GM12878 (cell line): ENCODE measurements around the gene NECAB2. TPM values are rescaled to one million over a fixed set of nuclear protein-coding genes. Genes with fewer than 3 reads are reported as not detected.

Source experiments
- ATAC-seq: fragments of 200-7000 bp; cut with Tn5 transposase; 3 replicates; pipeline ENCODE4 v1.9.1; 2020; ENCODE audit warnings: mild to moderate bottlenecking, moderate library complexity
- BruUV-seq: library from RNA; stranded (reverse); fragments of 400-500 nt; replicated peaks from 2 replicates; lab custom pipeline; 2021; lab: Mats Ljungman, UMichigan
- CTCF ChIA-PET: fragments of 300-600 bp; sonication (Branson Sonifier 250); formaldehyde crosslinking; extraction: SDS; loops from one replicate; lab custom pipeline; 2021; ENCODE audit warnings: inconsistent platforms; lab: Yijun Ruan, JAX
- POLR2A ChIA-PET: fragments of 350-600 bp; formaldehyde crosslinking; extraction: SDS; loops from one replicate; lab custom pipeline; 2021; ENCODE audit warnings: inconsistent platforms; lab: Charles Lee
- RAD21 ChIA-PET: fragments of 300-600 bp; sonication (Branson Sonifier 250); formaldehyde crosslinking; loops from one replicate; lab custom pipeline; 2023; ENCODE audit warnings: antibody characterized with exemption; ENCODE audit not compliant: unreplicated experiment; lab: Charles Lee
- SMC1A ChIA-PET: fragments of 300-600 bp; sonication (Branson Sonifier 250); formaldehyde crosslinking; loops from one replicate; lab custom pipeline; 2023; ENCODE audit not compliant: unreplicated experiment, uncharacterized antibody; lab: Charles Lee
- DNase-seq: peaks from one replicate; pipeline ENCODE4 v3.0.0-alpha.2; 2011; ENCODE audit warnings: low read depth, low spot score
- FAIRE-seq: peaks from 3 replicates; lab custom pipeline; 2011; peaks lifted over from hg19 to GRCh38; lab: Jason Lieb, UNC
- H2AFZ ChIP-seq: 2 replicates; pipeline ENCODE4 v1.6.0; 2011; ENCODE audit warnings: low read depth, low read length, control low read depth; ENCODE audit not compliant: control insufficient read depth
- H3K27ac ChIP-seq: 2 replicates; pipeline ENCODE4 v1.5.1; 2011; ENCODE audit warnings: control low read depth; ENCODE audit not compliant: control insufficient read depth, insufficient read depth
- H3K27me3 ChIP-seq, 2 experiments: replicated peaks in 1 of 2; 2 replicates each; pipeline versions ENCODE4 v1.6.0 to v1.6.1; 2011; ENCODE audit warnings: low read length in 1 of 2; ENCODE audit not compliant: control insufficient read depth in 2 of 2, insufficient read depth in 2 of 2
- H3K36me3 ChIP-seq, 2 experiments: 2 replicates each; pipeline ENCODE4 v1.5.1; 2011; ENCODE audit warnings: low read length in 1 of 2; ENCODE audit not compliant: control insufficient read depth in 2 of 2, insufficient read depth in 2 of 2
- H3K4me1 ChIP-seq: 2 replicates; pipeline ENCODE4 v1.6.1; 2011; ENCODE audit warnings: mild to moderate bottlenecking, low read length, moderate library complexity, mixed read lengths; ENCODE audit not compliant: control insufficient read depth, insufficient read depth
- H3K4me2 ChIP-seq: 2 replicates; pipeline ENCODE4 v1.6.0; 2011; ENCODE audit warnings: control low read depth; ENCODE audit not compliant: control insufficient read depth, insufficient read depth
- H3K4me3 ChIP-seq: fragments of 200-600 bp; sonication (generic); 2 replicates; pipeline ENCODE4 v1.5.1; 2016
- H3K79me2 ChIP-seq: 2 replicates; pipeline ENCODE4 v1.6.0; 2011; ENCODE audit warnings: low read length; ENCODE audit not compliant: control insufficient read depth, insufficient read depth
- H3K9ac ChIP-seq: 2 replicates; pipeline ENCODE4 v1.8.0; 2011; ENCODE audit warnings: low read length, control low read depth, mixed read lengths; ENCODE audit not compliant: control insufficient read depth, insufficient read depth
- H3K9me3 ChIP-seq: replicated peaks from 3 replicates; pipeline ENCODE4 v1.5.1; 2011; ENCODE audit warnings: mild to moderate bottlenecking, low read length; ENCODE audit not compliant: control insufficient read depth, insufficient read depth
- H4K20me1 ChIP-seq: 2 replicates; pipeline ENCODE4 v1.6.0; 2011; ENCODE audit not compliant: control insufficient read depth, insufficient read depth
- NFYA ChIP-seq: IDR thresholded peaks from 2 replicates; pipeline ENCODE4 v1.6.1; 2011; ENCODE audit warnings: low read depth, mild to moderate bottlenecking, low read length, improper control_type of control experiment, borderline replicate concordance
- PAX8 ChIP-seq: fragments of 450-650 bp; IDR thresholded peaks from 2 replicates; pipeline ENCODE4 v1.6.1; 2017; ENCODE audit warnings: mild to moderate bottlenecking, moderate library complexity
- TBL1XR1 ChIP-seq: IDR thresholded peaks from 2 replicates; pipeline ENCODE4 v1.6.1; 2012; ENCODE audit warnings: low read depth, low read length, improper control_type of control experiment
- ZNF24 ChIP-seq: fragments of 450-650 bp; IDR thresholded peaks from 2 replicates; pipeline ENCODE4 v1.6.1; 2017; ENCODE audit warnings: antibody characterized with exemption, mild to moderate bottlenecking
- ZZZ3 ChIP-seq: IDR thresholded peaks from 2 replicates; pipeline ENCODE4 v1.6.1; 2011; ENCODE audit warnings: low read depth; ENCODE audit not compliant: control insufficient read depth, insufficient read length
- WGBS: methylation state at CpG from one replicate; pipeline ENCODE4 v1.1.6; 2016; ENCODE audit warnings: low lambda C conversion rate; ENCODE audit not compliant: insufficient replicate concordance, insufficient coverage; ENCODE audit errors: missing lambda C conversion rate; 5-methylcytosine and 5-hydroxymethylcytosine counted together
- in situ Hi-C: fragments of 300-500 bp; cut with MboI; formaldehyde crosslinking; loops from 9 replicates; pipeline ENCODE4 v1.14.3; 2018; ENCODE audit warnings: mixed read lengths
- intact Hi-C: fragments of 100-400 bp; cut with micrococcal nuclease; formaldehyde crosslinking; loops from one replicate; pipeline ENCODE4 v1.14.2; 2022; ENCODE audit not compliant: unreplicated experiment
- polyA plus RNA-seq, 11 experiments: library from polyadenylated mRNA; depleted of rRNA in 4 of 11; unstranded in 6 of 11; stranded (reverse) in 5 of 11; fragments of >200 nt; fragmentation: Nextera tagmentation in 4 of 11; fragmentation: Illumina TruSeq in 1 of 11; extraction: Ambion mirVana in 4 of 11; extraction: Trizol in 1 of 11; gene quantifications; 1 replicate in 1 of 11; 2 replicates in 10 of 11; pipeline versions ENCODE4 v1.2.1 to v1.2.3, GENCODE V29; 2011 to 2016; ENCODE audit warnings: inconsistent platforms in 2 of 11, missing spikeins in 2 of 11, low read depth in 1 of 11
- total RNA-seq, 4 experiments: library from RNA; depleted of rRNA in 3 of 4; stranded (reverse); fragments of >200 nt in 3 of 4; fragmentation: Illumina TruSeq in 1 of 4; extraction: Trizol in 1 of 4; gene quantifications; 2 replicates each; pipeline versions ENCODE4 v1.2.1 to v1.2.3, GENCODE V29; 2013 to 2021
- TF ChIP-seq, protein P1 (sequence below): fragments of 150-350 bp; IDR thresholded peaks from 2 replicates; pipeline ENCODE4 v1.6.1; 2016; ENCODE audit warnings: low read depth, low read length
- TF ChIP-seq, protein P2 (sequence below): IDR thresholded peaks from 2 replicates; pipeline ENCODE4 v1.6.1; 2011; ENCODE audit warnings: borderline replicate concordance, low read depth, mild to moderate bottlenecking, moderate library complexity, low read length; ENCODE audit not compliant: insufficient read depth, poor library complexity, severe bottlenecking
- TF ChIP-seq, protein P3 (sequence below): fragments of 450-650 bp; IDR thresholded peaks from 2 replicates; pipeline ENCODE4 v1.6.1; 2017; ENCODE audit warnings: mild to moderate bottlenecking, low read depth, inconsistent platforms; ENCODE audit not compliant: poor library complexity, severe bottlenecking

The NECAB2 gene
- total and polyA plus RNA-seq, 10 of the 15 experiments (the other 5 are each of a cell fraction or from before 2014, with no cell fraction given) = not detected

DNA sequence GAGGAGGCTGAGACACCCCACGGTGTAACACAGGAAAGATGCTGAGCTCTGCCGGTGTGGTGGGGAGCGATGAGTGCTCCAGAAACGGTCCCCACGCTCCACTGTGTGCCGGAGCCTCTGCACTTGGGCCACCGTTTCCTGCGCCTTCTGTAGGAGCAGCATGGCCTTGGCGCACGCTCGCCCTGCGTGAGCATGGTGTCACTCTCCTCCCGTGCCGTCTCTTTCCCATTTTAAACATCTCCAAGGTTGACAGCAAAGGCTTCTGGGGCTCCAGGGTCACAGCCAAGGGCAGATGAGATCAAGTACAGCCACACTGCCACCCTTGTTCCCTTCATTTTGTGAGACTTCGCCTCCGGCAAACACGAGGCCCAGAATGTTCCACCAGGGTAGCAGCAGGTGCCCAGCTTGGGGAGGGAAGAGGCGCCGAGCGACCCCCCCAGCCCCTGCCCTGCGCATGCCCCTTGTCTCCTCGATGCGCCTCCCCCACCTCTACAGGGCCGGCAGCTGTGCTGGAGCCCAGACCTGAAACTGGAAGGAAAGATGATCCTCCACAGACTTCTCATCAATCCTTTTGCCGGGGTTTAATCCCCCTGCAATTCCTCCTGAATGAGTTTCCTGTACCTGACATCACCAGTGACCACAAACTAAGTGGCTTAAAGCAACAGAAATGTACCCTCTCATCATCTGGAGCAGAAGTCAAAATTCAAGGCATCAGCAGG, 34.9 kb upstream of the NECAB2 start:
- Histone ChIP-seq H3K27me3 (no peaks in the 10 kb centered on the region), H3K79me2 (no peaks in the 10 kb centered on the region), H3K4me3 (no peak overlapping the region), H3K4me1 (no peaks in the 10 kb centered on the region), H3K9ac (no peak overlapping the region), H3K9me3 (no peaks in the 10 kb centered on the region), H4K20me1 (no peaks in the 10 kb centered on the region), H3K36me3 (no peaks in the 10 kb centered on the region), H3K27ac (no peak overlapping the region), H2AFZ (no peak overlapping the region), H3K4me2 (no peak overlapping the region)
- no TSS peak for BruUV-seq
- in situ Hi-C loops = no loop called here
- ChIA-PET RAD21 (no interaction called here), POLR2A (no interaction called here), SMC1A (no interaction called here), CTCF (no interaction called here)
- DNase-seq (no peak), ATAC-seq (no peak), FAIRE-seq (no peak)
- intact Hi-C loops = no loop called here
- 75% methylated on average over 24 of the region's 25 CpGs for WGBS
- no peak for TF ChIP-seq NFYA
- TF ChIP-seq TBL1XR1 = no peak
- TF ChIP-seq ZNF24 = no peak
- TF ChIP-seq, protein P1, sequence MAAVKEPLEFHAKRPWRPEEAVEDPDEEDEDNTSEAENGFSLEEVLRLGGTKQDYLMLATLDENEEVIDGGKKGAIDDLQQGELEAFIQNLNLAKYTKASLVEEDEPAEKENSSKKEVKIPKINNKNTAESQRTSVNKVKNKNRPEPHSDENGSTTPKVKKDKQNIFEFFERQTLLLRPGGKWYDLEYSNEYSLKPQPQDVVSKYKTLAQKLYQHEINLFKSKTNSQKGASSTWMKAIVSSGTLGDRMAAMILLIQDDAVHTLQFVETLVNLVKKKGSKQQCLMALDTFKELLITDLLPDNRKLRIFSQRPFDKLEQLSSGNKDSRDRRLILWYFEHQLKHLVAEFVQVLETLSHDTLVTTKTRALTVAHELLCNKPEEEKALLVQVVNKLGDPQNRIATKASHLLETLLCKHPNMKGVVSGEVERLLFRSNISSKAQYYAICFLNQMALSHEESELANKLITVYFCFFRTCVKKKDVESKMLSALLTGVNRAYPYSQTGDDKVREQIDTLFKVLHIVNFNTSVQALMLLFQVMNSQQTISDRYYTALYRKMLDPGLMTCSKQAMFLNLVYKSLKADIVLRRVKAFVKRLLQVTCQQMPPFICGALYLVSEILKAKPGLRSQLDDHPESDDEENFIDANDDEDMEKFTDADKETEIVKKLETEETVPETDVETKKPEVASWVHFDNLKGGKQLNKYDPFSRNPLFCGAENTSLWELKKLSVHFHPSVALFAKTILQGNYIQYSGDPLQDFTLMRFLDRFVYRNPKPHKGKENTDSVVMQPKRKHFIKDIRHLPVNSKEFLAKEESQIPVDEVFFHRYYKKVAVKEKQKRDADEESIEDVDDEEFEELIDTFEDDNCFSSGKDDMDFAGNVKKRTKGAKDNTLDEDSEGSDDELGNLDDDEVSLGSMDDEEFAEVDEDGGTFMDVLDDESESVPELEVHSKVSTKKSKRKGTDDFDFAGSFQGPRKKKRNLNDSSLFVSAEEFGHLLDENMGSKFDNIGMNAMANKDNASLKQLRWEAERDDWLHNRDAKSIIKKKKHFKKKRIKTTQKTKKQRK = no peak
- TF ChIP-seq PAX8 = no peak
- TF ChIP-seq, protein P2, sequence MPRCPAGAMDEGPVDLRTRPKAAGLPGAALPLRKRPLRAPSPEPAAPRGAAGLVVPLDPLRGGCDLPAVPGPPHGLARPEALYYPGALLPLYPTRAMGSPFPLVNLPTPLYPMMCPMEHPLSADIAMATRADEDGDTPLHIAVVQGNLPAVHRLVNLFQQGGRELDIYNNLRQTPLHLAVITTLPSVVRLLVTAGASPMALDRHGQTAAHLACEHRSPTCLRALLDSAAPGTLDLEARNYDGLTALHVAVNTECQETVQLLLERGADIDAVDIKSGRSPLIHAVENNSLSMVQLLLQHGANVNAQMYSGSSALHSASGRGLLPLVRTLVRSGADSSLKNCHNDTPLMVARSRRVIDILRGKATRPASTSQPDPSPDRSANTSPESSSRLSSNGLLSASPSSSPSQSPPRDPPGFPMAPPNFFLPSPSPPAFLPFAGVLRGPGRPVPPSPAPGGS = no peak
- no peak for TF ChIP-seq ZZZ3
- TF ChIP-seq, protein P3, sequence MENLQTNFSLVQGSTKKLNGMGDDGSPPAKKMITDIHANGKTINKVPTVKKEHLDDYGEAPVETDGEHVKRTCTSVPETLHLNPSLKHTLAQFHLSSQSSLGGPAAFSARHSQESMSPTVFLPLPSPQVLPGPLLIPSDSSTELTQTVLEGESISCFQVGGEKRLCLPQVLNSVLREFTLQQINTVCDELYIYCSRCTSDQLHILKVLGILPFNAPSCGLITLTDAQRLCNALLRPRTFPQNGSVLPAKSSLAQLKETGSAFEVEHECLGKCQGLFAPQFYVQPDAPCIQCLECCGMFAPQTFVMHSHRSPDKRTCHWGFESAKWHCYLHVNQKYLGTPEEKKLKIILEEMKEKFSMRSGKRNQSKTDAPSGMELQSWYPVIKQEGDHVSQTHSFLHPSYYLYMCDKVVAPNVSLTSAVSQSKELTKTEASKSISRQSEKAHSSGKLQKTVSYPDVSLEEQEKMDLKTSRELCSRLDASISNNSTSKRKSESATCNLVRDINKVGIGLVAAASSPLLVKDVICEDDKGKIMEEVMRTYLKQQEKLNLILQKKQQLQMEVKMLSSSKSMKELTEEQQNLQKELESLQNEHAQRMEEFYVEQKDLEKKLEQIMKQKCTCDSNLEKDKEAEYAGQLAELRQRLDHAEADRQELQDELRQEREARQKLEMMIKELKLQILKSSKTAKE = no peak
- TF ChIP-seq, all 136 proteins: peak for 0
